ENCODE measurements around the gene RALBP1. TPM values are rescaled to one million over a fixed set of nuclear protein-coding genes. Genes with fewer than 3 reads are reported as not detected.

Gene RALBP1
- polyA plus RNA-seq, 1 donor (not counting 4 experiments of a cell fraction or from before 2014, with no cell fraction given) = 47.6 TPM

GRCh38 chr18:9547782-9548181, 72.5 kb downstream of the RALBP1 start:
- Histone ChIP-seq H3K79me2 (ENCODE audit: control insufficient read depth, insufficient read depth, low read length) (peaks cover 35% of the 10 kb centered on the region), H4K20me1 (ENCODE audit: control insufficient read depth, extremely low read depth, insufficient read depth, low read length) (peaks cover 16% of the 10 kb centered on the region), H3K4me3 (ENCODE audit: control insufficient read depth in 2 of 3, extremely low read depth in 1 of 3, insufficient read depth in 2 of 3, low read depth in 1 of 3, low read length in 3 of 3) (no peak overlapping the region), H3K27me3 (ENCODE audit: control insufficient read depth, extremely low read depth, insufficient read depth, low read length) (no peaks in the 10 kb centered on the region), H2AFZ (ENCODE audit: control insufficient read depth, low read length) (no peak overlapping the region), H3K9me1 (ENCODE audit: control insufficient read depth, extremely low read depth, insufficient read depth, low read length) (no peaks in the 10 kb centered on the region), H3K9me3 (ENCODE audit: control insufficient read depth, low read depth, low read length) (no peaks in the 10 kb centered on the region), H3K4me2 (ENCODE audit: control insufficient read depth, extremely low read depth, insufficient read depth, low read depth, low read length) (no peak overlapping the region), H3K9ac (ENCODE audit: control insufficient read depth, extremely low read depth, insufficient read depth, low read length) (no peak overlapping the region), H3K36me3 (ENCODE audit: control insufficient read depth in 2 of 2, extremely low read depth in 1 of 2, insufficient read depth in 2 of 2, low read length in 2 of 2) (peaks cover 49 to 60% of the 10 kb centered on the region in 2 experiments), H3K4me1 (ENCODE audit: control insufficient read depth, extremely low read depth, insufficient read depth, low read length) (no peaks in the 10 kb centered on the region), H3K27ac (ENCODE audit: control insufficient read depth, insufficient read depth, low read length) (no peak overlapping the region)
- FAIRE-seq (peak; percentile 26), DNase-seq (ENCODE audit: low read depth, low spot score) (no peak)
- dilution Hi-C loops (cut with MboI; ENCODE audit: extremely low pct_ligation_motif_present, low sequenced_read_pairs) = no loop called here
- TF ChIP-seq EZH2 (IDR thresholded peaks at IDR 0.05; ENCODE audit: low read length) = no peak
- no peak for TF ChIP-seq CTCF (optimal IDR thresholded peaks at IDR 0.05 in 1 of 3, IDR thresholded peaks at IDR 0.05 in 1 of 3, conservative IDR thresholded peaks at IDR 0.05 in 1 of 3; ENCODE audit: extremely low read depth in 1 of 3, insufficient read depth in 2 of 3, low read length in 3 of 3)

GRCh38 chr18:9549405-9549804, 74.1 kb downstream of the RALBP1 start:
- H4K20me1 ChIP-seq (ENCODE audit: control insufficient read depth, extremely low read depth, insufficient read depth, low read length) = peaks cover 16% of the 10 kb centered on the region
- FAIRE-seq (no peak), DNase-seq (ENCODE audit: low read depth, low spot score) (no peak)
- no peak overlapping the region for H3K4me2 ChIP-seq (ENCODE audit: control insufficient read depth, extremely low read depth, insufficient read depth, low read depth, low read length)
- TF ChIP-seq CTCF (optimal IDR thresholded peaks at IDR 0.05 in 1 of 3, IDR thresholded peaks at IDR 0.05 in 1 of 3, conservative IDR thresholded peaks at IDR 0.05 in 1 of 3; ENCODE audit: extremely low read depth in 1 of 3, insufficient read depth in 2 of 3, low read length in 3 of 3) (peak in 2 of 3 experiments; percentile 24 to 42), EZH2 (IDR thresholded peaks at IDR 0.05; ENCODE audit: low read length) (no peak)
- no peaks in the 10 kb centered on the region for H3K9me3 ChIP-seq (ENCODE audit: control insufficient read depth, low read depth, low read length)
- H3K4me3 ChIP-seq (ENCODE audit: control insufficient read depth in 2 of 3, extremely low read depth in 1 of 3, insufficient read depth in 2 of 3, low read depth in 1 of 3, low read length in 3 of 3) = no peak overlapping the region
- H3K4me1 ChIP-seq (ENCODE audit: control insufficient read depth, extremely low read depth, insufficient read depth, low read length) = no peaks in the 10 kb centered on the region
- dilution Hi-C loops (cut with MboI; ENCODE audit: extremely low pct_ligation_motif_present, low sequenced_read_pairs) = no loop called here
- no peaks in the 10 kb centered on the region for H3K9me1 ChIP-seq (ENCODE audit: control insufficient read depth, extremely low read depth, insufficient read depth, low read length)
- no peak overlapping the region for H3K9ac ChIP-seq (ENCODE audit: control insufficient read depth, extremely low read depth, insufficient read depth, low read length)
- peaks cover 54 to 72% of the 10 kb centered on the region in 2 experiments for H3K36me3 ChIP-seq (ENCODE audit: control insufficient read depth in 2 of 2, extremely low read depth in 1 of 2, insufficient read depth in 2 of 2, low read length in 2 of 2)
- no peak overlapping the region for H3K27ac ChIP-seq (ENCODE audit: control insufficient read depth, insufficient read depth, low read length)
- no peaks in the 10 kb centered on the region for H3K27me3 ChIP-seq (ENCODE audit: control insufficient read depth, extremely low read depth, insufficient read depth, low read length)
- peaks cover 45% of the 10 kb centered on the region for H3K79me2 ChIP-seq (ENCODE audit: control insufficient read depth, insufficient read depth, low read length)
- H2AFZ ChIP-seq (ENCODE audit: control insufficient read depth, low read length) = no peak overlapping the region
